H1 (cell line): ENCODE measurements around the gene FHIT. TPM values are rescaled to one million over a fixed set of nuclear protein-coding genes. Genes with fewer than 3 reads are reported as not detected.

Experiments
- CHD7 ChIP-seq: fragments of 300-600 bp; sonication (generic); IDR thresholded peaks from 2 replicates; pipeline ENCODE4 v1.7.1; 2012; ENCODE audit warnings: low read length, moderate library complexity, mild to moderate bottlenecking, inconsistent platforms; ENCODE audit not compliant: insufficient replicate concordance
- KDM4A ChIP-seq: IDR thresholded peaks from one replicate; pipeline ENCODE4 v1.7.1; 2012; ENCODE audit warnings: low read depth, mild to moderate bottlenecking, moderate library complexity, low read length, inconsistent platforms; ENCODE audit not compliant: severe bottlenecking
- SIN3A ChIP-seq, 2 experiments: IDR thresholded peaks in 1 of 2; conservative IDR thresholded peaks in 1 of 2; 2 replicates each; pipeline ENCODE4 v1.6.1; 2011 to 2012; ENCODE audit warnings: low read length in 2 of 2, improper control_type of control experiment in 1 of 2, low read depth in 1 of 2, mild to moderate bottlenecking in 1 of 2
- TBP ChIP-seq: IDR thresholded peaks from 2 replicates; pipeline ENCODE4 v1.6.1; 2011; ENCODE audit warnings: low read depth, low read length, improper control_type of control experiment
- polyA plus RNA-seq, 7 experiments: library from polyadenylated mRNA; depleted of rRNA in 3 of 7; stranded (reverse) in 5 of 7; unstranded in 2 of 7; fragments of >200 nt in 5 of 7; fragments of 200-250 nt in 2 of 7; gene quantifications; 1 replicate in 5 of 7; 2 replicates in 1 of 7; 4 replicates in 1 of 7; pipeline versions ENCODE4 v1.2.1 to v1.2.3, GENCODE V29; 2011 to 2013; ENCODE audit warnings: missing spikeins in 2 of 7, mixed read lengths in 2 of 7
- total RNA-seq: library from RNA; stranded (reverse); fragmentation: NEBNext Ultra II Directional; extraction: Animal tissue kit (Norgen Biotek cat#: 25700); gene quantifications from 2 replicates; pipeline ENCODE4 v1.2.1, GENCODE V29; 2021

FHIT gene
- total and polyA plus RNA-seq, 2 of the 8 experiments (the other 6 are each of a cell fraction or from before 2014, with no cell fraction given), result 1.2 to 3.2 TPM

DNA sequence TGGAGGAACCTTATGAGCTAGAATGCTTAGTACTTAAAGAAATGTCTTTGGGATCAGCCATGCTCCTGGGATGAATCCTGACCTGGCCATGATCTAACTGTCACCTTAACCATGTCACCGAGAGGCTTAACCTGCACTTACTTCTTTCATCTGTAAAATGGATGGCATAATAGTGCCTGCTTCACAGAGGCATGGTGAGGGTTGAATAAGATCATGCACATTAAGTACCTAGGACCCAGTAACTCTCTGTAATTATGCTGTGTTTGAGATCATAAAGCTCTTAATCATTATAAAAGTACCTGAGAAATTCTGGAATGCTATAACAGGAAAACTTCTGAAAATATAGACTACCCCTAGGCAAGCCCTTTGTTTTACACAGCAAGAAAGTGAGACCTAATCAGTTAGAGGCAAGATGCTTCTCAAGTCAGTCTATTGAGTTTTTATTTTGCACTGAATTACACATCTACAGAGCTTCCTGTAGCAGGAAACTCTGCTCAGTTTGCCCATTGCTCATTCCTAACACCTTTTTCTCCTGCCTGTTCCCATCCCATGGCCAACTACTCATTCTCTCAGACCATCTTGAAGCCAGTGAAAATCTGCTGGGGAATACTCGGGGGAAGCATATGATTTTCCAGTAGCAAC lies 1185.9 kb downstream of the FHIT start (continued):
- TF ChIP-seq CHD7 (no peak), SIN3A (conservative IDR thresholded peaks at IDR 0.05 in 1 of 2, IDR thresholded peaks at IDR 0.05 in 1 of 2; ENCODE audit: low read depth in 1 of 2, low read length in 2 of 2) (no peak), TBP (no peak), KDM4A (no peak)
